Chondrocyte (in vitro differentiated cells): Measurements from ENCODE around the gene NANOGP8. TPM values are rescaled to one million over a fixed set of nuclear protein-coding genes. Genes with fewer than 3 reads are reported as not detected.

Source experiments
- DNase-seq: peaks from one replicate; pipeline ENCODE4 v3.0.0; 2021; ENCODE audit warnings: mixed read lengths, low spot score
- H3K27ac Mint-ChIP-seq: one replicate; pipeline ENCODE4 v1.8.0; 2021; ENCODE audit warnings: mild to moderate bottlenecking, moderate library complexity, mixed read lengths; ENCODE audit not compliant: unreplicated experiment
- H3K27me3 Mint-ChIP-seq: 2 replicates; pipeline ENCODE4 v1.8.0; 2021; ENCODE audit warnings: low read depth, mixed read lengths
- H3K36me3 Mint-ChIP-seq: 2 replicates; pipeline ENCODE4 v1.8.0; 2021; ENCODE audit warnings: low read depth, mixed read lengths
- H3K4me1 Mint-ChIP-seq: 2 replicates; pipeline ENCODE4 v1.8.0; 2021; ENCODE audit warnings: low read depth, mild to moderate bottlenecking, mixed read lengths
- H3K4me3 Mint-ChIP-seq: one replicate; pipeline ENCODE4 v1.8.0; 2021; ENCODE audit warnings: mild to moderate bottlenecking, moderate library complexity, mixed read lengths; ENCODE audit not compliant: unreplicated experiment
- H3K9me3 Mint-ChIP-seq: 2 replicates; pipeline ENCODE4 v1.8.0; 2021; ENCODE audit warnings: low read depth, mixed read lengths
- CTCF ChIP-seq: fragments of 200-600 bp; sonication (generic); IDR thresholded peaks from 2 replicates; pipeline ENCODE4 v1.5.0; 2021; ENCODE audit warnings: antibody characterized with exemption, mild to moderate bottlenecking, moderate library complexity
- total RNA-seq: library from RNA; stranded (reverse); gene quantifications from 3 replicates; pipeline ENCODE4 v1.2.1, GENCODE V29; 2021

Gene NANOGP8
- total RNA-seq, 1 donor from 2014 or later = not detected

DNA sequence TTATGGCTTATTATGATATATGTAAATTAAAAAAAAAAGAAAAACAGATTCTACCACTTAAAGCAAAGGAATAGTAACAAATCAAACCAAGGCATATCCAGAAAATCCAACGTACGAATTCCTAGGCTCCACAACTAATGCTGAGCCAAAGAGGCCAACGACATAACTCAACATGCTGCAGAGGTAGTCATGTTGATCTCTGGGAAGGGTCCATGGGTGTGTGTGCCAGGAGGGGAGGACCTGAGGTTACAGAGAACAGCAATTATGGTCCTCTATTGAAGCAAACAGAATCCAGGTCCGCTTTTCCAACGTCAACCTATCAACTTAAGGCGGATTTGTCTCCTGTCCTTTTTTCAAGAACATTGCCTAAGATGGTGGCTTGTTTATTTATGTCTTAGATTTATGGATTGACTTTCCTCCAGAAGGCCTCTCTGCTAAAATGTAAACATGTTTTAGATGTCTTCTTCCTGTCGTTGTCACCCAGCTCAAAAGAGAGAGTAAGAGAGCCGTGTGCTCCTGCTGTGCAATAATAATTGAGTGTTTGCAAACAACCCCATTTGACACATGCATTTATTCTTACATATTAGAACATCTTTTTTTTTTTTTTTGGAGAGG, 20.4 kb downstream of the NANOGP8 start:
- H3K4me3 Mint-ChIP-seq = no peak overlapping the region
- TF ChIP-seq CTCF = no peak
- H3K9me3 Mint-ChIP-seq = no peaks in the 10 kb centered on the region
- H3K27ac Mint-ChIP-seq = no peak overlapping the region
- H3K27me3 Mint-ChIP-seq = no peaks in the 10 kb centered on the region
- H3K4me1 Mint-ChIP-seq = peaks cover 2% of the 10 kb centered on the region
- no peak for DNase-seq
- no peaks in the 10 kb centered on the region for H3K36me3 Mint-ChIP-seq

- Mint-ChIP-seq H3K36me3 (no peaks in the 10 kb centered on the region), H3K4me1 (peaks cover 2% of the 10 kb centered on the region), H3K27me3 (no peaks in the 10 kb centered on the region), H3K9me3 (no peaks in the 10 kb centered on the region), H3K4me3 (no peak overlapping the region), H3K27ac (no peak overlapping the region)
- TF ChIP-seq CTCF = no peak
- DNase-seq = no peak
Measured at GRCh38 chr15:35062738-35063099, 22.4 kb downstream of the NANOGP8 start.

DNA sequence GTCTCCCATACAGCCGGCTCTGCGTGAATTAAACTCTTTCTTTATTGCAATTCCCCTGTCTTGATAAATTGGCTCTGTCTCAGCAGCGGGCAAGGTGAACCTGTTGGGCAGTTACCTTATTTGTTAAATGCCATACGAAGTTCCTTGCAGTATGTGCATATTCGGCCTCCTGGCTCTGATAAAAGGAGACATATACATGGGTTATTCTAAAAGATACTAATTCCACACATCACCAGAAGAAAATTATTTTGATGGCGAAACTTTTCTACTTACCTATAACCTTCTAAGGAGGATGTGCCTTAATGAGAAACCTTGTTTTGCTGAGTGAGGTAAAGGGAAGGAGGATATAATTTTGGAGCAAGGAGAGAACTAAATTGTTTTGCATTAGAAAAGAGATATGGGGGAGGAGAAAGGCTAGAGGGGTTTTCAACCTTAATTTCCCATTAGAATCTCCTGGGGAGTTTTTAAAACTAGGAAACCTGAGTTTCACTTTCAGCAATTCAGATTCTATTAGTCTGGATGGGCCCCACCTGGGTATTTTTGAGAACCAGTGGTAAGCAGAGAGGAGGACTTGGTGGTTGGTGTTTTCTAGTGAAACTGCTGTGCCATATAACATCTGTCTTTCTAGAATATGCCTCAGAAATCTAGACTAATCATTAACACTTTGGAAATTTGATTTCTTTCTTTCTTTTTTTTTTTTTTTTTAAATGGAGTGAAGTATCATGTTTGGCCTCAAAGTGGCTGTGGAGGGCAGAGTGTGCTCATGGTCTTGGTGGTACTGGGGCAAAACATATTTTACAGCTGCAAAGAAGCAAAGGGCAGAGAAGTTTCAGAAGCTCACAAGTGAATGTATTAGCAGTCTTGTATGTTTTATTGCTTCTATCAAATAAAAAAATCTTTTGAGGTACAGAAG, 23.0 kb downstream of the NANOGP8 start:
- TF ChIP-seq CTCF = no peak
- no peaks in the 10 kb centered on the region for H3K9me3 Mint-ChIP-seq
- H3K4me1 Mint-ChIP-seq = peaks cover 2% of the 10 kb centered on the region
- no peaks in the 10 kb centered on the region for H3K27me3 Mint-ChIP-seq
- H3K4me3 Mint-ChIP-seq = no peak overlapping the region
- no peak for DNase-seq
- H3K36me3 Mint-ChIP-seq = no peaks in the 10 kb centered on the region
- H3K27ac Mint-ChIP-seq = no peak overlapping the region

- no peak for DNase-seq
- no peak overlapping the region for H3K4me3 Mint-ChIP-seq
- peaks cover 2% of the 10 kb centered on the region for H3K4me1 Mint-ChIP-seq
- no peaks in the 10 kb centered on the region for H3K36me3 Mint-ChIP-seq
- no peaks in the 10 kb centered on the region for H3K9me3 Mint-ChIP-seq
- H3K27ac Mint-ChIP-seq = no peak overlapping the region
- H3K27me3 Mint-ChIP-seq = no peaks in the 10 kb centered on the region
- no peak for TF ChIP-seq CTCF
Measured at GRCh38 chr15:35061161-35061824, 23.8 kb downstream of the NANOGP8 start.

DNA sequence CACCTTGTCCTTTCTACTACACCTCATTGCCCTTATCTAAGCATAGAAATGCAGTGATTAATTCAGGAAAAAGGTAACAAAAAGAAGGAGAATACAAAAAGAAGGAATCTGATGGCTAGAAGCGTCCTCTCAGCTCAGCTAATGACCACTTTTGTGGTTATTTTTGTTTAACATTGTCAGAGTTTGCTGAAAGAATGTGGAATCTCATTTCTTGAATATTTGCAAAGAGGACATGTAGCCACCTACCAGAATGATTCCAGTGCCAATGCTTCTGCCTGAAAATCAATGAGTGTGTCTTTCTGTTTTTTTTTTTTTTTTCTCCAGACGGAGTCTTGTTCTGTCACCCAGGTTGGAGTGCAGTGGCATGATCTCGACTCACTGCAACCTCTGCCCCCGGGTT, 24.5 kb downstream of the NANOGP8 start:
- H3K9me3 Mint-ChIP-seq = no peaks in the 10 kb centered on the region
- no peak overlapping the region for H3K27ac Mint-ChIP-seq
- H3K4me3 Mint-ChIP-seq = no peak overlapping the region
- DNase-seq = no peak
- H3K36me3 Mint-ChIP-seq = no peaks in the 10 kb centered on the region
- no peaks in the 10 kb centered on the region for H3K27me3 Mint-ChIP-seq
- peaks cover 2% of the 10 kb centered on the region for H3K4me1 Mint-ChIP-seq
- TF ChIP-seq CTCF = no peak
